ENCODE data around the gene MRPS24.
"Not testable (repeated sequence)": the region's sequence is repeated elsewhere in the genome, so short reads cannot be mapped to it uniquely, and the experiment has no call there.

- not testable (repeated sequence) for TF ChIP-seq POLR2A (IDR thresholded peaks at IDR 0.05); CTCF (IDR thresholded peaks at IDR 0.05); EP300 (IDR thresholded peaks at IDR 0.05; ENCODE audit: low read depth); POLR2AphosphoS5 (IDR thresholded peaks at IDR 0.05)
These were observed 29.3 kb upstream of the MRPS24 start for GRCh38 chr7:43898571-43898970.

Measured in transverse colon (tissue), 4 donors.